Activated effector memory CD4-positive, alpha-beta T cell treated with Interleukin-2 at 50 U/mL for 16 hours (primary cell): ENCODE measurements around the gene TIMM8A.

Experiments used
- DNase-seq: peaks from one replicate; pipeline ENCODE4 v3.0.0-alpha.2; 2020

Gene TIMM8A, protein sequence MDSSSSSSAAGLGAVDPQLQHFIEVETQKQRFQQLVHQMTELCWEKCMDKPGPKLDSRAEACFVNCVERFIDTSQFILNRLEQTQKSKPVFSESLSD

GRCh38 chrX:101348452-101349192 lies at the start of gene TIMM8A:
TSS of gene TIMM8A (minus strand) at chrX:101348742. CDS start at chrX:101348664, 78 bp downstream.
- DNase-seq: peak; percentile 70

DNA sequence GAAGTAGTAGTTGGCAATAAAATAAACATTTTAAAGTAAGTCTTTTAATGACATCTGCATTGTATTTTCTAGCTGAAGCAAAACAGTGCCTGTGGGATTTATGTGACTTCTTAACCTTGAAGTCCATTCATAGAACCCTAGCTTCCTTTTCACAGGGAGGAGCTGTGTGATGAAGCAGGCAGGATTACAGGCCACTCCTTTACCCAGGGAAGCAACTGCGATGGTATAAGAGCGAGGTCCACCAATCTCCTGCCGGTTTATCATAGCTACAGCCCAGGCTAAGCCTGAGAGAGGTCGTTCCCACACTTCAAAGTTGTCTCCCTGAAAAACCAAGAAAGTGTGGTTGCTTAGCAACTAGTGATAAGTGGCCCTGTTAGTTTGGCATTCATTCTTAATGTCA lies 49.2 kb upstream of the TIMM8A start:
- no peak for DNase-seq

- no peak for DNase-seq
Observed at GRCh38 chrX:101395789-101396188, 47.2 kb upstream of the TIMM8A start.

- no peak for DNase-seq
Observed at GRCh38 chrX:101394372-101394771, 45.8 kb upstream of the TIMM8A start.

DNA sequence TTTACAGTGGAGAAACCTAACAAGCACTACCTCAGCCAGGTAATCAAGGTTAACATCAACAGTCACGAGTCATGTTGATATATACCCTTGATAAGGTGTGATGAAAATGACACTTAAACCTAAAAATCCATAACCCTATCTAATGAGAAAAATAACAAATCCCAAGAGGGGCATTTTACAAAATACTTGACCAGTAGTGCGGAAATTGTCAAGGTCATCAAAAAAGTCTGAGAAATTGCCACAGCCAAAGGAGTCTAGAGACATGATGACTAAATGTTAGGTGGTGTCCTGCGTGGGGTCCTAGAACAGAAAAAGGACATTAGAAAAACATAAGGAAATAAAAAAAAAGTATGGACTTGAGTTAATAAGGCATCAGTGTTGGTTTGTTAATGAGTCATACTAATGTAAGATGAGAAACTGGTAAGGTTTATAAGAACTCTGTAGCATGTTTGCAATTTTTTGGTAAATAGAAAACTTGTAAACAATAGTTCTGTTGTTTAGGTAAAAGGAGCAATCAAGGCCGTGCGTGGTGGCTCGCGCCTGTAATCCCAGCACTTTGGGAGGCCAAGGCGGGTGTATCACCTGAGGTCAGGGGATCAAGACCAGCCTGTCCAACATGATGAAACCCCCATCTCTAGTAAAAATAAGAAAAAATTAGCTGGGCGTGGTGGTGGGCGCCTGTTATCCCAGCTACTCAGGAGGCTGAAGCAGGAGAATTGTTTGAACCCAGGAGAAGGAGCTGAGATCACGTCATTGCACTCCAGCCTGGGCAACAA lies 45.2 kb upstream of the TIMM8A start:
- DNase-seq: no peak

GRCh38 chrX:101391831-101392230 lies 43.3 kb upstream of the TIMM8A start:
- no peak for DNase-seq

- DNase-seq: peak; percentile 71
Observed at GRCh38 chrX:101390664-101391525, 42.4 kb upstream of the TIMM8A start, which contains the start of gene RPL36A. TSS of gene RPL36A (plus strand) at chrX:101391011. CDS start at chrX:101391044, 33 bp downstream.

DNA sequence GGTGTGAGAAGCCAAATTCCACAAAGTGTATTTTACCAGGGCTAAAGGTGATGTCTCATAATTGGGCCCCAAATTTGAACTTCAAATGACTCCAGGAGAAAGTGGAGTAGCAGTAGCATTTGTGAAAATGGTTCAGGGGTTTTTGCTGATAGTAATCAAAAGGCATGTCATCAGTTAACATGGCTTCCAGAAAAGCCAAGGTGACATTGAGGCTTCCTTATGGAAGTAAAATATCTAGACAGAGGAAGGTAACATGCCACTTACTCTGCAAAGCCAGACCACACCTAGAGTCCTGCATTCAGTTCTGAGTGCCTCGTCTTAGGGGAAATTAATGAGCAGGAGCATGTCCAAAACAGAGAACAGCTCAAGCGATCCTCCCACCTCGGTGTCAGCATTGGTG lies 40.1 kb upstream of the TIMM8A start:
- DNase-seq: no peak

DNA sequence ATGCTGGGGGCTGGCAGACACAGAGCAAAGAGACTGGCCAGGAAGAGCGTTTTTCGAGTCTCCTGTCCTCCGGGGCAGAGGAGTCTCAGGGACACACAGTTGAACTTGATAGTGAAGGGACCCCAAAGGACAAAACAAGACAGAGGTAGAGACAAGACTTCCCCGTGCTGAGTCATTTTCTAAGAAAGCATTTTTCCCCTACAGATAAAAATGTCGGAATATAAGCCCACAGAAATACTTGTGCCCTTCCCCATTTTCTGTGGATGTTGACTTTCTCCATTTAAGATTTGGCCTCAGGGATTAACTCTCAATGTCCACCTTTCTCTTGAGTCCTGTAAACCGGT lies 38.0 kb upstream of the TIMM8A start:
- no peak for DNase-seq

DNA sequence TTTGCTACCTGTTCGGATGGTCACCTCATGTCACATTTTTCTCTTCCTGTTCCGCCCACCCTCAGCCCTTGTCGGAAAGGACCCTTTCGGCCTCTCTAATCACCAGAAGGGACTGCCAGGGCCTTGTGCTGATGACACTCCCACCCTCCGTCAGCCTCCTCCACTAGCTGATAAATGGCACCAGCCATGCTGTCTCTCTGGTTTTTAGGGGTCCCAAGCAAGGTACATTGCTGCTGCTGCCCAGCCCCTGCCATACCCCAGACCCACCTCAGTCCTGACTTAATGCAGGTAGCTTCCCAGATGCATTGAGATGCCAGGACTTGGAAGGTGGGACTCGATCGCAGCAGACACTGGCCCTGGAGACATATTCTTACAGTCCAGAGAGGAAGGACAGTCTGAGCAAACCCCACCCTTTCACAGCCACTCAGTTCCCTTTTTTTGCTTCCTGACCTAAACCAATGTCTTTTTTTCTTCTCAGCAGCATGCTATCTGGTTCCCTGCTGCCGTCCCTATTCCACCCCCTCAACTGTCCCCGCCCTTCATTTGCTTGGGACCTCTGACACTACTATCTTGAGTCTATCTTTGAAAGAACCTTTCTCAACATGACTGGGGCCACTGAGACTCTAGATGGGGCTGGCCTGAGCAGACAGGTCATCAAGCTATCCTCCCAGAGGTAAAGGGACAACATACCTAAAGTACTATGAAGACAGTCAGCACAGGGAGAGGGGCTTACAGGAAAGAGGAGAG lies 37.4 kb upstream of the TIMM8A start, which contains the start of gene BTK:
BTK (minus strand) TSS at position 397 of the 747 bp plus-strand sequence. CDS start 10,907 bp downstream, outside the sequence.
- no peak for DNase-seq

DNA sequence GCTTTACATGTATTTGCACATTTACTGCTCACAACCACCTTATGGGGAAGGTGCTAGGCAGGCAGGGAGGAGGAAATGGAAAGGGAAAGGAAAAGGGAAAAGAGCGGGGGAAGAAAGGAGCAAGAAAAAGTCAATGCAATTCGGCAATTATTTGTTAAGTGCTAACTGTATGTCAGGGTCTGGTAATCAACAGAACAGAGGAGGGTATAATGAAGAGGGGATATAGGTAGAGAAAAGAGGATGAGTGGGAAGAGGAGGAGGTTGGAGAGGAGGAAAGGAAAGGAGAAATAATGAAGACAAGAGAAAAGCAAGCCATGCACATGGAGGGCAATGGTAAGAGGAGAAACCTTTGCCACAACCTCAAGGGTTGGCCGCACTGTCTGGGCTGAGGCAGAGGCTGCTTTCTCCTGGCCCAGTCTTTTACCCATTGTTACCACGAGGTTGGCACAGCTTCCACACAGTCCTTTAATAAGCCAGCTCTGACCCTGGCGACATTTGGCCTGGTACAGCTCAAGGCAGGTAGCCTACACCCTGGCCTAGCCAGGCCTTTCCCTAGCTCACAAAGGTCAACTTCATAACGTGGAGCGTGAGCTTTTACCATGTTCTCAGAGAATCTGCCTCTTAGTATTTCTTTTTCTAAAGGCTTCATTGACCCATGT lies 36.6 kb upstream of the TIMM8A start:
- DNase-seq: no peak

DNA sequence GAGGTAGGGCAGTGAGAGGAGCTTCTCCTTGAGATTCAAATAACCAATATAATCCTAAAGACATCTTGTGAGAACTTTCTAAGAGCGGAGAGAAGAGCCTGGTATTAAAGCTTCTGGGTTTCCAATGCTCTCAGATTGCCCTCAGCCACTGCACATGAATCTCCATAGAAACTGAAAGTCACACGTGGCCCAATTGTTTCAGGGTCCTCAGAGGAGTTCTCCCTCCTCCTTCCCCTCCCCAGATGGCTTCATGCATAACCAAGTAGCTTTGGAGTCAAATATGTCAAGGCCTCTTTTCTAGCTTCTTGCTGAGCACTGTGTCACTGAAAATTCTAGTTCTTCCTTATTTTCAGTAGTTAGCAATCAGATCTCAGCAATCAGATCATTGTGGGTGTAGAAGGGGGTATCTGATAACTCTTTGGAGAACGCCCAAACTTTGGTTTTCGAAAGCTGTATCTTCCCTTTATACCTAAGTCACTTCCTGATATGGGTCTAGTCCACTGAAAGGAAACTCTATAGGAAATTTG lies 35.2 kb upstream of the TIMM8A start:
- DNase-seq: no peak

GRCh38 chrX:101377547-101377946 lies 29.0 kb upstream of the TIMM8A start:
- no peak for DNase-seq

- no peak for DNase-seq
Observed at GRCh38 chrX:101370888-101371504, 22.5 kb upstream of the TIMM8A start.

DNA sequence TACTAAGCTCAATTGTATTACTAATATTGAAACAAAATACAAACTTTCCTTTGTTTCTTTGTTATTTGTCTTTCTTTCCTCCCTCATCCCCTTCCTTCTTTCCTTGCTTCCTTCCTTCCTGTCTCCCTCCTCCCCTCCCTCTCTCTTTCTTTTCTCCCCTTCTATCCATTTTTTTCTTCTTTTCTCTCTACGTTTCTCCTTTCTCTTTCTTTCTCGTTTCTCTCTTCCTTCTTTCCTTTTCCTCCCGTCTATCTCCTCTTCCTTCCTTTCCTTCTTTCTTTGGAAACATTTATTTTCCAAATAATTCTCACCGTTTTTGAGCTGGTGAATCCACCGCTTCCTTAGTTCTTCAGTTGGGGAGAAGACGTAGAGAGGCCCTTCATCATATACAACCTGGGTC lies 21.1 kb upstream of the TIMM8A start:
- DNase-seq: no peak

DNA sequence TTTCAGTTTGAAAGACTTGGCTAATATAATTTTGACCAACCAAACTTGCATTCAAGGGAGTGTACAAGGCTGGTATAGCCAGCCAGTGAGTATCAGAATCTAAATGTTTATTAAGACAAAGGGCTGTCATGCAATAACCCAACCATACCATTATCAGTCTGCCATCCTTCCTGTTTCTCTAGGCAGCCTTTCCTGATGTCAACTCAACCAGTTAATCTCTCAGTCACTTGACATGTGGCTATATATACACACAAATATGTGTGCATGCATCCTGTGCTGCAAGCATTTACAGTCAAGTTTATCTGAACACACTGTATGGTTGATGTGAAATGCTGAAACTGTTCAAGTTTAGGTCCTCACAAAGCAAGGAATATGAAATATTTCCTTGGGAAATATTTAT lies 20.3 kb upstream of the TIMM8A start:
- no peak for DNase-seq

DNA sequence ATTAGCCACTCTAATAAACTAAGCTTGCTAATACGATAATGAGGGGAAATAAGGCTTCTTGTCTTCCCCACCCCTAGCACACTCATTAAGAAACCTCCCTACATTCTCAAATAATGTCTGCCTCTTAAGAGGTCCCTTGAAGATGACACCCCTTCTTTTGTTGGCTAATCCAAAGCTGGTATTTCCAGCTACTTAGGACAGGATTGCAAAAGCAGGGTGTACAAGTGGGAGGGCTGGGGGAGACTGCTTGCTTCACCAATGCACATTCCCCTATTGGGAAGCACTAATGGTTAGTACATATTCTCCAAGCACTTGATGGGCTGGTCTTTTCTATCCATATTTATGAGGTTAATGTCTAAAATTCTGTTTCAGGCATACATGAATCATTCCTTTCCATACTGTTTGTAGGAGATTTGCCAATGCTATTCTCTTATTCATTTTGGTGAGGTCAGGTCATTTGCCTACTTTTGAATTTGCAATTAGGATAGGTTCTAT lies 16.8 kb upstream of the TIMM8A start:
- no peak for DNase-seq

DNA sequence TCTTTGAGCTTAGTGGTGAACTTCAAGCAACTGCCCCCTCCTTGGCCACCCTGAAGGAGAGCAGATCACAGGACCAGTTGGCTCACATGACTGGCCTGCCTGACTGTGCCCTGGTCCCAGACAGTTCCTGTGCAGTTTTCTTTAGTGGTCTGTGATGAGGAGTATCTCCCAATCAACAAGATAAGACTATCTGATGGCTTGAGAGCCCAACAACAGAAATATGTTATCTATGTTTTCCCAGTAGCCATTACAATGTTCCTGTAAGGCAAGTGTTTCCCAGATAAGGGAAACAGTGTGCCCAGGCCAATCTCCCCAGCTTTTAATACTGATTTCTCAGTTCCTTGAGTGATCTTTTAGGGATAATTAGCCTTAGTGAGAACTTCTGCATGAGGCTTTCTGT lies 14.2 kb upstream of the TIMM8A start:
- no peak for DNase-seq

DNA sequence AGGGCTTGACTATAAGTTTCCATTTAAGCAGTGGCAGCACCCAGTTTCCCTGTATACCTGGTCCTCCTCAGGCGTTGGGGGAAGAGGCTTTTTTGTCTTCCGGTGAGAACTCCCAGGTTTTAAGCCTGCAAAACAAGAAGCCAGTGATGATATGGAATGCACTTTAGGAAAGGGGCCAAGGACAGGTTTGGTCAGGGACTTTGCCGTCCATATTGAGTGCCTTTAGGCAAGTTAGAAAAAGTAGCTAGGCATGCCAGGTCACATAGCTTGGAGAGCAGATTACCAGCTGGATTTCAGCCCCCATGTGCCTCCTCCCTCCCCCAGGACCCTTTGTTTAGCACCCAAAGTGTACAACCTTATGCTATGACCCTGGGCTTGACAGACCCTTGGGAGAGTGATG lies 13.6 kb upstream of the TIMM8A start:
- no peak for DNase-seq

DNA sequence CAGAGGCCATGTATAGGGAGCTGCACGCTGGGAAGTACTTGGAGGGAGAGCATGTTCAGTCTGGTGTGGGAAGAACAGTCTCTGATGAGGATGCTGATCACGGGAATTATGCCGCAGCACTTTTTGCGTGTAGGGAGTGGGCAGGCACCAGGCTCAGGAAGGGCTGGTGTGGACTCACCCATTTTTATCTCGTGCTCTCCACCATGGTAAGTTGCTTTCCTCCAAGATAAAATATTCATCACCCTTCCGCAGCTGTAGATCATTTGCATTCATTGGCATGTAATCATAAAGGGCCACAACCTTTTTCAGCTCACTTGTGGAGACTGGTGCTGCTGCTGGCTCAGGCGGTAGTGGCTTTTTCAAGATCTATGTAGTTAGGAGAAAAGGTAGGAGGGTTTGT lies 11.8 kb upstream of the TIMM8A start:
- no peak for DNase-seq

GRCh38 chrX:101359966-101360365 lies 11.4 kb upstream of the TIMM8A start:
- no peak for DNase-seq
